LNCaP clone FGC (cell line): ENCODE data around the gene GPC1.

Experiments
- DNase-seq: peaks from one replicate; pipeline ENCODE4 v3.0.0-alpha.2; 2011; ENCODE audit warnings: low read depth
- H3K4me3 ChIP-seq: 2 replicates; pipeline ENCODE4 v1.5.1; 2011; ENCODE audit warnings: mild to moderate bottlenecking, low read depth, low read length, control low read depth
- CTCF ChIP-seq: IDR thresholded peaks from 2 replicates; pipeline ENCODE4 v1.5.1; 2012; ENCODE audit warnings: mild to moderate bottlenecking; ENCODE audit not compliant: control insufficient read depth, insufficient read depth; ENCODE audit errors: extremely low read depth

The GPC1 gene

GRCh38 chr2:240390091-240391073, 45.1 kb upstream of the GPC1 start:
- no peak overlapping the region for H3K4me3 ChIP-seq
- TF ChIP-seq CTCF, result no peak
- DNase-seq, result no peak

- H3K4me3 ChIP-seq, result no peak overlapping the region
- TF ChIP-seq CTCF, result no peak
- DNase-seq, result no peak
Measured at GRCh38 chr2:240391111-240392051, 44.1 kb upstream of the GPC1 start.

- H3K4me3 ChIP-seq, result no peak overlapping the region
- no peak for DNase-seq
- TF ChIP-seq CTCF, result no peak
Measured at GRCh38 chr2:240392084-240392947, 43.1 kb upstream of the GPC1 start.

- H3K4me3 ChIP-seq, result no peak overlapping the region
- no peak for TF ChIP-seq CTCF
- no peak for DNase-seq
Measured at GRCh38 chr2:240392948-240393830, 42.3 kb upstream of the GPC1 start.

- DNase-seq, result no peak
- TF ChIP-seq CTCF, result no peak
- no peak overlapping the region for H3K4me3 ChIP-seq
Measured at GRCh38 chr2:240393831-240394410, 41.5 kb upstream of the GPC1 start.
